ENCODE measurements around the gene DNAI2.
A peak's percentile ranks its signal among the peaks of the same experiment; 100 is the strongest.

DNAI2 gene

DNA sequence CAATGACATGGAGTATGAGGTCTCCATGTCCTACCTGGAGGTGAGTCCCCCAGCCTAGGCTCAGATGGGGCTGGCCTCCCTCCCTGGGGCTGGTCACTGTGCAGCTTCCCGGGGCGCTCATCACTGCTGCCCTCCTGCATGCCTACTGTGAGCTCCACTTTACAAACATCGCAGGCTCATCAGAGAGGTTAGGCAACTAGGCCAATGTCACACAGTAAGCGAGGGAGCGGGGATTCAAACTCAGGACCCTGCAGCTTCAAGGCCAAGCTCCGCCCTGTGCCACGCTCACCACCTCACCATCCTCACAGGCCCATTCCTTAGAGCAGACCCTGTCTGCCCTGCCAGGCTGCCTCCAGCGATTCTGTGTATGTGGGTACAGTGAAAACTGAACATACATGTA is 69.1 kb downstream of the DNAI2 start:
- no peak for DNase-seq

DNA sequence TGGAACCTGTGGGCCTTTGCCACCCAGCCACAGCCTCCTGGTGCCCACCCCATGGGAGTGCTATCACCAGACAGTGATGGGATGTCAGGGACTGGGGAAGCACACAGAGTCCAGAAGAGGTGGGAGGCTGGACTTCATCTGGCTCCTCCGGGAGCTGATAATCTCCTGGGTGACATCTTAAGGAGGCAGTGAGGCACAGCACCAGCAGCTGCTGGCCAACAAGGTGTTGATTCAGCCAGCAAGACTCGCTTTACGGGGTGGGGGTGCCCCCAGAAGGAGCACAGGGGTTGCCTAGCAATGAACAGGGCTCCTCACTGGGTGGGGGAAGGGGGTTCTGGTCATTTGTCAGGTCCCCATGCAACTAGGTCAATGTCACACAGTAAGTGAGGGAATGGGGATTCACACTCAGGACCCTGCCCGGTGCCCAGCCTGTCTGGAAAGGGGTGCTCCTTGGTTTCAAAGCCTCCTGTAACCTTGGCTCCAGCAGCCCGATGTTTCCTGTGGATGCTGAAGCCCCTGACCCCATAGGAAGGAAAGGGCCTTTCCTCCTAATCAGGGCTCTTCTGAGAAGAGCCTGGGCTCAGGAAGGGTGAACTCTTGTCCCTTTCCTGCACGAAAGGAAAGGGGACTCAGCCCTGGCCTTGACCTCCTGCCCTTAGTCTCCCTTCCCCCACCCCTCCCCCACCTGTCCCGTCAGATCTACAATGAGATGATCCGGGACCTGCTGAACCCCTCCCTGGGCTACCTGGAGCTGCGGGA is 69.7 kb downstream of the DNAI2 start:
- DNase-seq, result no peak

DNA sequence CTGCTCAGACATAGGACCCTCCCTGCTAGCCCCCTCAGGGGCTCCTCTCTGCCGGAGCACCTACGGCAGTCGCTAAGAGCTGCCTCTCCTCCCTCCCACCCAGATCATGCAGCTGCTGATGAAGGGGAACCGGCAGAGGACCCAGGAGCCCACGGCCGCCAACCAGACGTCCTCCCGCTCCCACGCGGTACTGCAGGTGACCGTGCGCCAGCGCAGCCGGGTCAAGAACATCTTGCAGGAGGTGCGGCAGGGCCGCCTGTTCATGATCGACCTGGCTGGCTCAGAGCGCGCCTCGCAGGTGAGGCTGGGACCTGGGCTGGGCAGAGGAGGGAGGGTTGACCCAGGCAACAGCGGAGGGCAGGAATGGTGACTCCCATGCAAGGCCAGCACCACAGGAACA is 70.6 kb downstream of the DNAI2 start:
- no peak for DNase-seq

DNA sequence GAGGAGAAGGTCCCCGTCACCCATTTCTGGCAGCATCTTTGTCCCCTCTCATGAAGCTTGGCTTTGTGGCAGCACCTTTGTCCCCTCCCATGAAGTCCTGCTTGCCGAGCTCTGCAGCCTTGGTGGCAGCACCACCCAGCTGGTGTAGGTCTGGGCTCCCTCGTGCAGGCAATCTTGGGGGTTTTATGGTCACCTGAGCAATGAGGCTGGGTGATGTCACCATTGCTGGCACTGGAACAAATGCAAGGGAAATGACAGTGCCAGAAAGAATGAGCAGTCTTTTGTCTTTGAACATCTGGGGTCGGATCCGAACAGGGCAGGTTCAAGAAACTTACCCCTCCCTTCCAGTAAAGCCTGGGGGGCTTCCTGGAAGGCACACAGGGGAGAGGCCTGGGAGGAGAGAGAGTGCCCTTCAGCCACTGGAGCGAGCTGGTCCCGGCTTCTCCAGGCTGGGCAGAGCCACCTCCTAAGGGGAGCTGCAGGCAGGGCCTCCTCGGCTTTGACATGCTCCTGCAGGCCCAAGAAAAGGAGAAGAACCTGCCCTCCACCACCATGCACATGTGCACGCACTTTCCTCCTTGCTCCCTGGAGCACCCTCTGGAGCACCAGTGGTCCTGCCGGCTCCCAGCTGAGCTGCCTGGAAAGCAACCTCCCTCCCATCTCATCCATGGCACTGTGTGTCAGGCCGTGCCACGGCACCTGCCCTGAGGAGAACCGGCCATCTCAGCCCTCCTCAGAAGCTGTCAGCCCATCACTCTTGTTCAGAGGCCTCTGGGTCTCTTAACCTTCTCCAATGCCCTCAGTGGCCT is 71.6 kb downstream of the DNAI2 start:
- DNase-seq, result no peak

DNA sequence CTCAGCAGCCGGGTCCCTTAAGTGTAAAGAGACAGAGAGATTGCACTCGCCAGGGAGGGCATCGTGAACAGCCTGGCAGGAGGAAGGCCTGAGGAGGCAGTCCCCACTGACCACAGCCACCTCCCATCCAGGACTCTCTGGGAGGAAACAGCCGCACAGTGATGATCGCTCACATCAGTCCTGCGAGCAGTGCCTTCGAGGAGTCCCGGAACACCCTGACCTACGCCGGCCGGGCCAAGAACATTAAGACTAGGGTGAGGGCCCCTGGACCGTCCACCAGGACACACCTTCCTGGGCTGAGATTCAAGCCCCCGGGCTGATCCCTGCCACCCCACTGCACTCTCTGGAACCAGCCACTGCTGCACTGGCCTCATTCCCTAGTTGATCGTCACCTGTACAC is 73.6 kb downstream of the DNAI2 start:
- no peak for DNase-seq

DNA sequence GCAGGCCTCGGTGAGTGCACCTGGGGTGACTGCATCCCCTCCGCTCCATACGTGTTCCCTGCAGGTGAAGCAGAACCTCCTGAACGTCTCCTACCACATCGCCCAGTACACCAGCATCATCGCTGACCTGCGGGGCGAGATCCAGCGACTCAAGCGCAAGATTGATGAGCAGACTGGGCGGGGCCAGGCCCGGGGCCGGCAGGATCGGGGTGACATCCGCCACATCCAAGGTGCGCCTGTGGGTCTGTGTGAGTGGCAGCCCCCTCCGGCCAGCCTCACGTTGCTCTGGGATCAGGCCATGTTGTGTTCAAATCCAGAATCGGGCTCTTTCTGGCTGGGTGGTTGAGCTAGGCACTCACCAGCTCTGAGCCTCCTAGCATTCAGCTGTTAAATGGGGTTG is 75.1 kb downstream of the DNAI2 start:
- no peak for DNase-seq

DNA sequence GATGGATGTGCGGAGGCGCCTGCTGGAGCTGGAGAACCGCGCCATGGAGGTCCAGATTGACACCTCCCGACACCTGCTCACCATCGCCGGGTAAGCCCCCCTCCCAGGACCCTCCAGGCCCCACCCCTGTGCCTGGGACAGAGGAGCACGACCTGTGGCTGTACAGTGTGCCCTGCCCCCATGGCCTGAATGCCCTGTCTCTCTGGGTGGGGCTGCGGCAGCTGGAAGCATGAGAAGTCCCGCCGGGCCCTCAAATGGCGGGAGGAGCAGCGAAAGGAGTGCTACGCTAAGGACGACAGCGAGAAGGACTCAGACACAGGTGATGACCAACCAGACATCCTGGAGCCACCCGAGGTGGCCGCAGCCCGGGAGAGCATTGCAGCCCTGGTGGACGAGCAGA is 76.5 kb downstream of the DNAI2 start:
- DNase-seq, result no peak

DNA sequence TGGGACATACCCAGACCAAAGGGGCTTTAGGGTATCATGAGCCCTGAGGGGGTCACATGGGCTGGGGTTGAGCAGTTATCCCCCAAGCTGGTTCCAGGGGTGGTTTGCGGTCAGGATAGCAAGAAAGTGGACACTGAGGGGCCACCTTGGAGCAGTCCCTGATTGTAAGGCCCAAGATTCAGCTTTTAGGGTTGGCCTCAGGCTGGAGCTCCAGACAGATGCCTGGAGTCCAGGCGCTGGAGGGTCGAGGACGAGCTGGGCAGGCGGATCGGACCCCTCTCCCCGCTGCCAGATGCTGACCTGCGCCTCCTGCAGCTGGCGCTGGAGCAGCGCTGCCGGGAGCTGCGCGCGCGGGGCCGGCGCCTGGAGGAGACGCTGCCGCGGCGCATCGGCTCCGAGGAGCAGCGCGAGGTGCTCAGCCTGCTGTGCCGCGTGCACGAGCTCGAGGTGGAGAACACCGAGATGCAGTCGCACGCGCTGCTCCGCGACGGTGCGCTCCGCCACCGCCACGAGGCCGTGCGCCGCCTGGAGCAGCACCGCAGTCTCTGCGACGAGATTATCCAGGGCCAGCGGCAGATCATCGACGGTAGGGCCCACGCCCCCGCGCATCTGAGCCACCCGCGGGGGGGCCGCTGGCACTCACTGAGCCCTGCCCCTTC is 77.6 kb downstream of the DNAI2 start:
- no peak for DNase-seq

DNA sequence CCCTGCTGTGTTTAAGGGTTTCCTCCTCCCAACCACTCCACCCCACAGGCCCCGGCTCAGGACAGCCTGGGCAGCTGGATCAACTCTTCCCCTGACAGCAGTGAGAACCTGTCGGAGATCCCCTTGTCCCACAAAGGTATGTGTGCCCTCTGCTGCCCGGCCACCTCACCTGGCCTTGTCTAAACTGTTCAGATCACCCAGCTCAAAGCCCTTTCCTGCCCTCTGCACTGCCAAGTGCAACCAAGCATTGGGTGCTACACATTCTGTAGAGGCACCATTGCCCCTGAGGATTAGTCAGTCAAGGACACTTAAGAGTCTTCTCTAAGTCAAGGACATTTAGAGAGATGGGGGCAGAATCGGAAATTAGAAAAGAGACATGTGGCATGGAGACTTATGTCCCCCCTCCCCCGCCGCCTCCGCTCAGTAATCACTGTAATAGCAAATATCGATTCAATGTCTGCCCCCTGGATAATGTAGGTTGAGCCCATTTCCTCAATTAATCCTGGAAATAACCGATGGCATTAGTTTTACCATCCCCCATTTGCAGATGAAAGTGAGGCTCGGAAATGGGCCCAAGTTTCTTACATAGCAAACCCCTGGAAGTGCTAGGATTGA is 79.5 kb downstream of the DNAI2 start:
- no peak for DNase-seq

DNA sequence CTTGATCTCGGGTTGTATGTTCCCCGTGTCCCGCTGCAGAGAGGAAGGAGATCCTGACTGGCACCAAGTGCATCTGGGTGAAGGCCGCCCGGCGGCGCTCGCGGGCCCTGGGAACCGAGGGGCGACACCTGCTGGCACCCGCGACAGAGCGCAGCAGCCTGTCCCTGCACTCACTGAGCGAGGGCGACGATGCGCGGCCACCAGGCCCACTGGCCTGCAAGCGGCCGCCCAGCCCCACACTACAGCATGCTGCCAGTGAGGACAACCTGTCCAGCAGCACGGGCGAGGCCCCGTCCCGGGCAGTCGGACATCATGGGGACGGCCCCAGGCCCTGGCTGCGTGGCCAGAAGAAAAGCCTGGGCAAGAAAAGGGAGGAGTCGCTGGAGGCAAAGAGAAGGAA is 80.1 kb downstream of the DNAI2 start:
- DNase-seq, result no peak

DNA sequence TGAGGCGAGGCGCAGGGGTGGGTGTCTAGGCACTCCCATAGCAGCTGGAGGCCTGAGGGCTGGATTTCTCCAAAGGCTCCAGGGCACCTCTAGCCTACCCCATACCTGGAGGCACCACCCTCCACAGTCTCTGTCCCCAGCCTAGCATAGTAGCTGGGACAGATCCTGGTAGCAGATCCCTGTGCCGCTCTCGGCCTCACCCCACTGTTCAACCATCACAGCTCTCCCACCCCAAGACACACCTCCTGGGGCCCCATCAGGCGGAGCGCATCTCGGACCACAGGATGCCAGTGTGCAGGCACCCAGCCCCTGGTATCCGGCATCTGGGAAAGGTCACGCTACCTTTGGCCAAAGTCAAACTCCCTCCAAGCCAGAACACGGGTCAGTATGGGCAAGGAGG is 80.5 kb downstream of the DNAI2 start:
- no peak for DNase-seq

DNA sequence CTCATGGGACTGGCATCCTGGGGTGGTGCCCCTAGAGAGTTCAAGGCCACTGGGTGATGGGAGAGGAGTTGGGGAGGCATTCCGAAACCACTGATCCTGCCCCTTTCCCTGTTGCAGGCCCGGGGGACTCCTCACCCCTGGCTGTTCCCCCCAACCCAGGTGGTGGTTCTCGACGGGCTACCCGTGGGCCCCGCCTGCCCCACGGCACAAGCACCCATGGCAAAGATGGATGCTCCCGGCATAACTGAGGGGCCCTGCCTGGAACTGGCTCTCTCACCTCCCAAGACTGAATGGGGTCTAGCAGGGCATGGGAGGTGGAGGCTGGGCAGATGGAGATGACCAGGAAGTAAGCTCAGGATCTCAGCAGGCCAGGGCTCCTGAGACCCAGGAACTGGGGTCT is 81.0 kb downstream of the DNAI2 start:
- DNase-seq, result no peak

DNA sequence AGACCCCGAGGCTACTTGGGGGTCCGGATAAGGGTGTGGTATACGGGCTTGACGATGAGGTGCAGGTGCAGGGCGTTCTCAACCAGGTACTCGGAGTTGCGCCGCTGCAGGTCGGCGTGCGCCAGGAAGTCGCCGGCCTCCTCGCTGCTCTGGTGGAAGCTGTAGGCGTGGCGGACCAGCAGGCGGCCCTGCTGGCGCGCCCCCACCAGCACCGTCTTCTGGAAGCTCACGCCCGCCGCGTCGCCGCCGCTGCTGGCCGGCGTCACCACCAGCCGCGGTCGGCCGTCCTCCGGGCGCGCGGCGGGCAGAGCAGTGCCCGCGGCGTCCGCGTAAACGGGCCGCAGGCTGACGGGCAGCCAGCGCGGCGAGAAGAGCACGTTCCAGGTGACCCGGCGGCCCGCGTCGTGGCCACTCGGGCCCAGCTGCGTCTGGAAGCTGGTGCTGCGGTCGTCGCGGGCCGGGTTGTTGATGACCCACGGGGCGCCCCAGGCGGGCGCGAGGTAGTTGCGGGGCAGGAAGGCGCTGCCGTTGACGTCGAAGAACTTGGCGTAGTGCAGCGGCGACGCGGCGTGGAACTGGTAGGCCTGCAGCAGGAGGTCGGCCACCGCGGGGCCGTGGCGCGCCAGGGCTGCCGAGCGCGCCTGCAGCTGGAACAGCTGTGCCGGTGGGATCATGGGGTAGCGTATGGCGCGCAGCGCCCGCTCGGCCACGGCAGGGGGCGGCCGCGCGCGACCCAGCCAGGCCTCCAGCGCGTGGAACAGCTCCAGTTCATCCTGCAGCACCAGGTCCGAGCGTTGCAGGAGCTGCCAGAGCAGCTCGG is 82.8 kb downstream of the DNAI2 start:
- no peak for DNase-seq

DNA sequence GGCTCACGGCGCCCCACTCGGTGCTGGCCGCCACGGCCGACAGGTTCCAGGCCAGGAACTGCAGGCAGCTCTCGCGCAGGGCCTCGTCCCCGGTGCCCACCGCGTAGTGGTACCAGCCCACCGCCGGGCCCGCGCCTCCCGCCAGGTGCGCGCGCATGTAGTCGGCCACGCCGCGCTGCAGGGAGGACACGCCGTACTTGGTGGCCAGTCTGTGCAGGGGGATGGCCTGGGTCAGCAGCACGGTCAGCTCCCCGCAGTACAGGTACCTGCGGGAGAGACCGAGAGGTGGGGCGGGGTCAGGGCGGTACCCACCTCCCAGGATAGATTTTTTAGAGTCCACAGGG is 83.4 kb downstream of the DNAI2 start:
- DNase-seq, result no peak

DNA sequence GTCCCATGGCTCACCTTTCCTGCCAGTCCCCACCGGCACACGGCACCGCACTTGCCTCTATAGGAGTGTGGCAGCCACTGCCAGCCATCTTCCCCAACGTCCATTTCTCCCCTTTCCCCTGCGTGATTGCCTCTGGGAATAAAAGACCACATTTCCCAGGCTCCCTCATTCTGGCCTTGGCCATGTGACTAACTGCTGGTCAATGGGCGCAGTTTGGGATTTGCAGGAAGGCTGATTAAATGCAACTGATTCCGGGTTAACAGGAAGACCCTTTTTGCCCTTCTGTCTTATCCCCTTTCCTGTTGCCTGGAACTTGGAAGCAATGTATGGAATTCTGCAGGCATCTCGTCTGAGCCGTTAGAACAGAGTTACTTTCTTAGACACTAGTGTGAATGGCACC is 84.7 kb downstream of the DNAI2 start:
- no peak for DNase-seq

DNA sequence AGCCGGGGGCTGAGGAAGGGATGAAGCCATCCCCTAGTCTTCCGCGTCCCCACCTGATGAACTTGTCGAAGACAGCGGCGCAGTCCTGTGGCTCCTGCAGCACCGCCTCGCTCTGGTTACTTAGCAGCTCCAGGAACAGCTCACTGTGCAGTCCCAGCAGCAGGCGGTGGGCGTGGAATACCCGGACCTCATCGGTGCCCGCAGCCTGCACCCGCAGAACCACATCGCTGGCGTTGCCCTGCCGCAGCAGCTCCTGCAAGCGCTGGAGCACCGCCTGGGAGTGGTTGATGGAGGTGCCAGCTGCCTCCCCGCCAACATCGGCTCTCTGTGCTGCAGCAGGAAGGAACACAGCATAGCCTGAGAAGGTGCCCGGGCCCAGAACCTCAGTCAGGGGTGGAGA is 85.9 kb downstream of the DNAI2 start:
- DNase-seq, result no peak

DNA sequence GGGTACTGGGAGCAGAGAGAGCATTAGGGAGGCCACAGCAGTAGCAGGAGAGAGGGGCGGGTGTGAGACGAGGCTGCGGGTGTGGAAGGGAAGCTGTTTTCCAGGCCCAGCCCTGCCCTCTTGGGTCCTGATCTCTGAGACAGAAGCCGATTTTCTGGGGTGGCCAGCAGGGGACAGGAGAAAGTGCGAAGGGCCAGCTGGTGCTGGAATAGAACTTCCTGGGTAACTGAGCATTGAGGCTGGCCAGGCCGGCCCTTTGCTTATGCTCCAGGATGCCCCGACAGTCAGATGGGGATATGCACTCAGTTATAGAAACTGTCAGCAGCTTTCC is 86.8 kb downstream of the DNAI2 start:
- no peak for DNase-seq

DNA sequence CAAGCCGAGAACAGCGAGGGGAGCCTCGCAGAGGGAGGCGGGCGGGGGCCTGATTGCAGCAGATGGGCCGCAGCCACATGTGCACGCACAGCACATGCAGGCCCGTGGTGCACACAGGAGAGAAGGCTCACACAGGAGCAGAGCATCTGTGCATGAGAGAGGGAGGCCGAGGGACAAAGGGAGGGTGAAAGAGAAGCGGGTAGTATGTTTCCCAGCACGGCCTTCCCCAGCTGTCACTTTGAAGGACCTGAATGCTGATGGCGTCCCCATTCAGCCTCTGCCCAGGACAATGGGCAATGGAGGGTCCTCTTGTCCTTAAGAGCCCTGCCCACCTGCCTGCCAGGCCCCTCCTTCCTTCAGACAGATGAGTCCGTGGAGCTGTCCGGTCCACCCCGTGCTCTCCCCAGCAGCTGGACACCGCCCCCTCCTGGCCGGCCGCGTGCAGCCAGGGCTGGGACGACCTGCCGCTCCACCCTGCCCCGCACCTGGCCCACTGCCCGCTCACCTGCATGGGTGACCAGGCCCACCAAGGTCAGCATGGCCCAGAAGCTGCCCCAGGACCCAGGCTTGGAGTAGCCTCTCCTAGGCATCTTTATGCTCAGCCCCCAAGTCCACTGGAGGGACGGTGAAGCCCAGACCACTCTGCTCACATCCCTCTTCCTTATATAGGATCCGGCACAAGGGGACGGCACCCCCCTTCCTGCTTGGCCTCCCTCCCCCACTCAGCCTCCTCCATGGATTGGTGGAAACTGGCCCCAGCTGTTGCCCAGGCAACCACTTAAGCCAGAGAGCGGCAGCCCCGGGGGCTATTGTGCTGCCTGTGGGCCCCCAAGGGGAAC is 87.4 kb downstream of the DNAI2 start, which contains the start of gene BTBD17:
Gene BTBD17 (minus strand): TSS at position 639 of the 839 bp plus-strand sequence. CDS start 49 bp downstream, at position 590.
- DNase-seq, result peak; percentile 60

DNA sequence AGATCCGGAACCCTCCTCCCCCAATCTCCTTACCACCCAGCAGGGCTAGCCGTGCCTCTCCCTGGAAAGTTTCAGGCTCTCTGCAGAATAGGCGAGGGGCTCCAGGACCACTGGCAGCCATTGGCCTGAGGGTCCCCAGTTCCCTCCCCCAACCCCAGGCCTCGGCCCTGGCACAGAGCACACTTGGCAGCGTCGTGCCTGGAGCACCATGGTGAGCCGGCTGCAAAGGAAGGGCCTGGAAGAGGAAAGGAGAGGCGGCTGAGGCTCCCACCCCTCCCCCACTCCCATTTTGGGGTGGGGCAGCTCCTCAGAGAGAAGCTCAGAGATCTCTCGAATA is 88.0 kb downstream of the DNAI2 start:
- no peak for DNase-seq

DNA sequence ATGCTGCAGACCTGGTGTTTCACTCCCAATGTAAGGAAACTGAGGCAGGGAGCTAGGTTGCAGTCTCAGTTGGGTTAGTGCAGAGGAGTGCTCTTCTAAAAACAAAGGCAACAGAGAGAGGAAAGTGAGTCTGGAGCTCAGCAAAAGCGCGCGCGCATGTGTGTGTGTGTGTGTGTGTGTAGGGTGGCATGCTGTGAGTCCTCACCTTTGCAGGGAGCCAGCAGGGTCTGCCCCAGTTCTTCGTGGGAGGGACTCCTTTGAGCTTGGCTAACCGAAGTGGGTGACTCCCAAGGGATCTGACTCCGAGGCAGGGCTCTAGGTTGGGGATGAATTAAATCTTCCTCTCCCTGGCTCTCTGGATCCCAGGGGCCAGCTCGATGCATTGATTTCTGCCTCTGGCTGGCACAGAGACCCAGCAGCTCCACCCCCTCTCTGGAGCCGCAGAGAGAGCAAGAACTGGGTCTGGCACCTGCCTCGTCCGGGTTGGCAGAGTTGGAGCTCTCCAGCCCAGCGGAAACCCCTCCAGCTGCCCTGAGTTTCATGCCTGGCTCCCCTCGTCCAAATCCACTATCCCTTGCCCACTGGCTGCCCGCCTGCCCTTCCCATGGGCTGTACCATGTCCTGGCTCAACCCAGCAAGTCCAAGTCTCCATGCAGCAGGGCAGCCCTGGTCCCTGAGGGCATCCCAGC is 88.9 kb downstream of the DNAI2 start:
- no peak for DNase-seq
